Measurements from ENCODE around the gene RAI1.

The RAI1 gene

GRCh38 chr17:17763136-17763535 lies 81.9 kb downstream of the RAI1 start:
- peak; percentile 45 for DNase-seq
- Histone ChIP-seq H2AK5ac (ENCODE audit: low read length, severe bottlenecking) (no peak overlapping the region), H3K27me3 (ENCODE audit: control insufficient read depth in 1 of 2, insufficient read depth in 1 of 2, low read length in 2 of 2) (no peaks in the 10 kb centered on the region), H2AFZ (ENCODE audit: low read depth, low read length) (no peak overlapping the region), H3K18ac (ENCODE audit: low read depth in 1 of 2, low read length in 2 of 2) (peak overlapping the region in 1 of 2 experiments; percentile 82), H2BK15ac (ENCODE audit: low read depth, poor library complexity, severe bottlenecking) (peak overlapping the region; percentile 36), H4K91ac (ENCODE audit: low read length) (no peak overlapping the region), H3K14ac (ENCODE audit: low read length in 2 of 2) (no peak overlapping the region), H3K4ac (ENCODE audit: low read depth in 1 of 2, low read length in 2 of 2) (no peak overlapping the region), H2BK12ac (ENCODE audit: low read length in 2 of 2) (no peak overlapping the region), H3K27ac (ENCODE audit: low read length, poor library complexity, severe bottlenecking) (no peak overlapping the region), H3K4me3 (ENCODE audit: insufficient read depth in 1 of 2, low read depth in 1 of 2, low read length in 2 of 2) (no peak overlapping the region), H3K9ac (ENCODE audit: low read length) (peak overlapping the region; percentile 38), H3K4me2 (ENCODE audit: low read length, poor library complexity, severe bottlenecking) (no peak overlapping the region), H3K9me3 (ENCODE audit: control insufficient read depth, low read length) (no peaks in the 10 kb centered on the region), H3K79me1 (replicated peaks; ENCODE audit: low read length, poor library complexity, severe bottlenecking) (peaks cover 71% of the 10 kb centered on the region), H4K8ac (ENCODE audit: low read length) (no peak overlapping the region), H3K23ac (ENCODE audit: low read length in 2 of 2) (no peak overlapping the region), H2BK5ac (ENCODE audit: low read depth, low read length, poor library complexity, severe bottlenecking) (no peak overlapping the region), H3K36me3 (ENCODE audit: control insufficient read depth in 1 of 2, insufficient read depth in 2 of 2, low read depth in 1 of 2, low read length in 2 of 2) (peaks cover 11 to 35% of the 10 kb centered on the region in 2 experiments), H2BK120ac (ENCODE audit: low read depth, low read length) (no peak overlapping the region), H3K4me1 (ENCODE audit: control insufficient read depth, insufficient read depth, low read depth, low read length) (peaks cover 25% of the 10 kb centered on the region)
- 71% methylated on average over 9 of the region's 9 CpGs for whole genome bisulfite sequencing

DNA sequence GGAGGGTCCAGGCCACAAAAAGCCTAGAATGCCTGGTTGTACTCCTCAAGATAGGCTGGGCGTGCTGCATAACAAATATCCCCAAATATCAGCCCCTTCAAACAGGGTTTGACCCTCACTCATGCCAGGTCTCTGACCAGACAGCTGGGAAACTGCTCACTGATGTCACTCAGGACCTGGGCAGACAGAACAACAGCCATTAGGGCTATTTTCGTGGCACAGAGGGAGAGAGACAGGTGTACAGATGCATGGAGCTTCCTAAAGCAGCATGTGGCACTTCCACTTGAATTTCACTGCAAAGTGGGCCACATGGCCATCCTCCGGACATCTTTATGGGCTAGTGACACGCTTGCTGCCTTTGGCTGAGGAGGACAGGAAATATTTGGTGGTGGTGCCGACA lies 82.5 kb downstream of the RAI1 start:
- Histone ChIP-seq H3K27ac (ENCODE audit: low read length, poor library complexity, severe bottlenecking) (no peak overlapping the region), H2BK12ac (ENCODE audit: low read length in 2 of 2) (no peak overlapping the region), H2AK5ac (ENCODE audit: low read length, severe bottlenecking) (no peak overlapping the region), H3K9me3 (ENCODE audit: control insufficient read depth, low read length) (no peaks in the 10 kb centered on the region), H3K18ac (ENCODE audit: low read depth in 1 of 2, low read length in 2 of 2) (no peak overlapping the region), H4K8ac (ENCODE audit: low read length) (no peak overlapping the region), H3K4me1 (ENCODE audit: control insufficient read depth, insufficient read depth, low read depth, low read length) (peaks cover 31% of the 10 kb centered on the region), H3K4me2 (ENCODE audit: low read length, poor library complexity, severe bottlenecking) (no peak overlapping the region), H2BK120ac (ENCODE audit: low read depth, low read length) (no peak overlapping the region), H3K36me3 (ENCODE audit: control insufficient read depth in 1 of 2, insufficient read depth in 2 of 2, low read depth in 1 of 2, low read length in 2 of 2) (peaks cover 11 to 36% of the 10 kb centered on the region in 2 experiments), H3K27me3 (ENCODE audit: control insufficient read depth in 1 of 2, insufficient read depth in 1 of 2, low read length in 2 of 2) (no peaks in the 10 kb centered on the region), H4K91ac (ENCODE audit: low read length) (no peak overlapping the region), H2BK5ac (ENCODE audit: low read depth, low read length, poor library complexity, severe bottlenecking) (no peak overlapping the region), H2AFZ (ENCODE audit: low read depth, low read length) (no peak overlapping the region), H3K23ac (ENCODE audit: low read length in 2 of 2) (no peak overlapping the region), H2BK15ac (ENCODE audit: low read depth, poor library complexity, severe bottlenecking) (no peak overlapping the region), H3K79me1 (replicated peaks; ENCODE audit: low read length, poor library complexity, severe bottlenecking) (peaks cover 70% of the 10 kb centered on the region), H3K4ac (ENCODE audit: low read depth in 1 of 2, low read length in 2 of 2) (no peak overlapping the region), H3K14ac (ENCODE audit: low read length in 2 of 2) (no peak overlapping the region), H3K4me3 (ENCODE audit: insufficient read depth in 1 of 2, low read depth in 1 of 2, low read length in 2 of 2) (no peak overlapping the region), H3K9ac (ENCODE audit: low read length) (no peak overlapping the region)
- WGBS, result 91% methylated on average over 5 of the region's 5 CpGs
- no peak for DNase-seq

DNA sequence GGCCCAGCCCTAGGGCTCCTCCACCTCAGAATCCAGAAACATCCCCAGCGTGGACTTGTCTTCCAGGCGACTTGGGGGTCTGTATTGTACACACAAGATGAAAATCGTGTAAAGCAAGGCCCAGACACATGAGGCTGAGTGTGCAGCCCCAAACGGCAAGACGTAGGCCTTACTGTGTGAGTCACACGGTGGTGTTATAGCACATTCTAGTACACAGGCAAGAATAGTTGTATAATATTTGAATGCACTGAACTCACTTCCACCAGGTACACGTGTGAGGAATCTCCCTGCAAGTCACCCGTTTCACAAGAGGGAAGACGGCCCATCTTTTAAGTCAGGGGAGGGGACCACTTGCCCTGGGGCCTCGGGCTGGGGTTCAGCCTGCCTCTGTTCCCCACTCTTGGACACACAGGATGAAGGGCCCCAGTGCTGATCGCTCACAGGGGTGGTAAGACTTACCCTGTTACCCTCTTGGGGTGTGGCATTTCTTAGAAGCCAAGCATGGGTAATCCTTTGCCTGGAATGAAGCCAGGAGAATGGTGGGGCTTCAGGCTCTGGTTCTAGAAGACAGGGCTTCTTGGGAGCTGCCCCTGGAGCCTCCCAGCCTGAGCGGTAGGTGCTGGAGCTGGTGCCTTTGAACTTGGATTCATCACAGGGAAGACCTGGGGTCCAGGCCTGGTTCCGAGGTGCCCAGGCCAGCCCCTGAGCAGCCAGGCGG lies 84.3 kb downstream of the RAI1 start:
- Histone ChIP-seq H3K4me3 (ENCODE audit: insufficient read depth in 1 of 2, low read depth in 1 of 2, low read length in 2 of 2) (no peak overlapping the region), H3K23ac (ENCODE audit: low read length in 2 of 2) (no peak overlapping the region), H2BK5ac (ENCODE audit: low read depth, low read length, poor library complexity, severe bottlenecking) (no peak overlapping the region), H2AK5ac (ENCODE audit: low read length, severe bottlenecking) (no peak overlapping the region), H4K91ac (ENCODE audit: low read length) (no peak overlapping the region), H2AFZ (ENCODE audit: low read depth, low read length) (no peak overlapping the region), H3K27ac (ENCODE audit: low read length, poor library complexity, severe bottlenecking) (no peak overlapping the region), H3K79me1 (replicated peaks; ENCODE audit: low read length, poor library complexity, severe bottlenecking) (peaks cover 71% of the 10 kb centered on the region), H3K4me2 (ENCODE audit: low read length, poor library complexity, severe bottlenecking) (no peak overlapping the region), H2BK12ac (ENCODE audit: low read length in 2 of 2) (no peak overlapping the region), H3K4me1 (ENCODE audit: control insufficient read depth, insufficient read depth, low read depth, low read length) (peaks cover 43% of the 10 kb centered on the region), H3K36me3 (ENCODE audit: control insufficient read depth in 1 of 2, insufficient read depth in 2 of 2, low read depth in 1 of 2, low read length in 2 of 2) (peaks cover 4 to 28% of the 10 kb centered on the region in 2 experiments), H3K9me3 (ENCODE audit: control insufficient read depth, low read length) (no peaks in the 10 kb centered on the region), H2BK15ac (ENCODE audit: low read depth, poor library complexity, severe bottlenecking) (peak overlapping the region; percentile 83), H3K9ac (ENCODE audit: low read length) (no peak overlapping the region), H3K4ac (ENCODE audit: low read depth in 1 of 2, low read length in 2 of 2) (no peak overlapping the region), H4K8ac (ENCODE audit: low read length) (peak overlapping the region; percentile 25), H3K18ac (ENCODE audit: low read depth in 1 of 2, low read length in 2 of 2) (no peak overlapping the region), H3K27me3 (ENCODE audit: control insufficient read depth in 1 of 2, insufficient read depth in 1 of 2, low read length in 2 of 2) (no peaks in the 10 kb centered on the region), H2BK120ac (ENCODE audit: low read depth, low read length) (no peak overlapping the region), H3K14ac (ENCODE audit: low read length in 2 of 2) (no peak overlapping the region)
- WGBS, result 88% methylated on average over 10 of the region's 14 CpGs
- peak; percentile 25 for DNase-seq

- Histone ChIP-seq H3K4me2 (ENCODE audit: low read length, poor library complexity, severe bottlenecking) (no peak overlapping the region), H2AK5ac (ENCODE audit: low read length, severe bottlenecking) (no peak overlapping the region), H3K36me3 (ENCODE audit: control insufficient read depth in 1 of 2, insufficient read depth in 2 of 2, low read depth in 1 of 2, low read length in 2 of 2) (peaks cover 4 to 28% of the 10 kb centered on the region in 2 experiments), H2BK12ac (ENCODE audit: low read length in 2 of 2) (no peak overlapping the region), H3K4me1 (ENCODE audit: control insufficient read depth, insufficient read depth, low read depth, low read length) (peaks cover 47% of the 10 kb centered on the region), H4K8ac (ENCODE audit: low read length) (no peak overlapping the region), H4K91ac (ENCODE audit: low read length) (peak overlapping the region; percentile 91), H3K4me3 (ENCODE audit: insufficient read depth in 1 of 2, low read depth in 1 of 2, low read length in 2 of 2) (no peak overlapping the region), H2BK120ac (ENCODE audit: low read depth, low read length) (no peak overlapping the region), H3K9ac (ENCODE audit: low read length) (no peak overlapping the region), H3K23ac (ENCODE audit: low read length in 2 of 2) (no peak overlapping the region), H3K27me3 (ENCODE audit: control insufficient read depth in 1 of 2, insufficient read depth in 1 of 2, low read length in 2 of 2) (no peaks in the 10 kb centered on the region), H3K14ac (ENCODE audit: low read length in 2 of 2) (peak overlapping the region in 1 of 2 experiments; percentile 68), H2BK15ac (ENCODE audit: low read depth, poor library complexity, severe bottlenecking) (no peak overlapping the region), H3K9me3 (ENCODE audit: control insufficient read depth, low read length) (no peaks in the 10 kb centered on the region), H3K4ac (ENCODE audit: low read depth in 1 of 2, low read length in 2 of 2) (peak overlapping the region in 1 of 2 experiments; percentile 50), H3K18ac (ENCODE audit: low read depth in 1 of 2, low read length in 2 of 2) (peak overlapping the region; percentile 22 to 37), H2BK5ac (ENCODE audit: low read depth, low read length, poor library complexity, severe bottlenecking) (no peak overlapping the region), H3K79me1 (replicated peaks; ENCODE audit: low read length, poor library complexity, severe bottlenecking) (peaks cover 73% of the 10 kb centered on the region), H2AFZ (ENCODE audit: low read depth, low read length) (no peak overlapping the region), H3K27ac (ENCODE audit: low read length, poor library complexity, severe bottlenecking) (no peak overlapping the region)
- no peak for DNase-seq
- WGBS, result 89% methylated on average over 19 of the region's 20 CpGs
Measured at GRCh38 chr17:17766077-17766743, 85.0 kb downstream of the RAI1 start.
